Measurements from ENCODE around the gene CCDC158. TPM values are rescaled to one million over a fixed set of nuclear protein-coding genes. Genes with fewer than 3 reads are reported as not detected.
"Not testable (repeated sequence)": the region's sequence is repeated elsewhere in the genome, so short reads cannot be mapped to it uniquely, and the experiment has no call there.

The CCDC158 gene
- total RNA-seq, 1 donor from 2014 or later = 1.1 TPM

DNA sequence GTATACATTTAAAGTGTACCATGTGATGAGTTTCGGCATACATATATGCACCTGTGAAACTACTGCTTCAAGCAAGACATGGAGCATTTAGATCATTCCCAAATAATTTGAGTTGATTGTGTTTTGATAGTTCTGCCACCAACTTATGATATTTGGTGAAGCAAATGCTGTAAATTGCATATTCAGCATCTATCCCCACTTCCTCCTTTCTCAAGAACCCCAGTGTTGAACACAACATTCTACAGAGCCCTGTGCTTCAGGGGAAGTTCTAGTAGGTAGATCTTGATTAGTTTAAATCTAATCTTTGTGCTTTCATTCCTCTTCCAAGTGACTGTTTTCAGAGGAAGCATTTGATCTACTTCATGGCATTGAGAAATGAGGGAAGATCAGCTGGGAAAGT is 8.7 kb upstream of the CCDC158 start:
- no peaks in the 10 kb centered on the region for H3K36me3 ChIP-seq
- intact Hi-C loops (cut with DNase I) = loop anchor here (5.0 to 10.0 kb wide), 3 partner anchors 328 to 775 kb away; partner anchors contain the start of gene CCNI
- no peaks in the 10 kb centered on the region for H3K27me3 ChIP-seq
- no peaks in the 10 kb centered on the region for H3K4me1 ChIP-seq
- TF ChIP-seq, protein P1, sequence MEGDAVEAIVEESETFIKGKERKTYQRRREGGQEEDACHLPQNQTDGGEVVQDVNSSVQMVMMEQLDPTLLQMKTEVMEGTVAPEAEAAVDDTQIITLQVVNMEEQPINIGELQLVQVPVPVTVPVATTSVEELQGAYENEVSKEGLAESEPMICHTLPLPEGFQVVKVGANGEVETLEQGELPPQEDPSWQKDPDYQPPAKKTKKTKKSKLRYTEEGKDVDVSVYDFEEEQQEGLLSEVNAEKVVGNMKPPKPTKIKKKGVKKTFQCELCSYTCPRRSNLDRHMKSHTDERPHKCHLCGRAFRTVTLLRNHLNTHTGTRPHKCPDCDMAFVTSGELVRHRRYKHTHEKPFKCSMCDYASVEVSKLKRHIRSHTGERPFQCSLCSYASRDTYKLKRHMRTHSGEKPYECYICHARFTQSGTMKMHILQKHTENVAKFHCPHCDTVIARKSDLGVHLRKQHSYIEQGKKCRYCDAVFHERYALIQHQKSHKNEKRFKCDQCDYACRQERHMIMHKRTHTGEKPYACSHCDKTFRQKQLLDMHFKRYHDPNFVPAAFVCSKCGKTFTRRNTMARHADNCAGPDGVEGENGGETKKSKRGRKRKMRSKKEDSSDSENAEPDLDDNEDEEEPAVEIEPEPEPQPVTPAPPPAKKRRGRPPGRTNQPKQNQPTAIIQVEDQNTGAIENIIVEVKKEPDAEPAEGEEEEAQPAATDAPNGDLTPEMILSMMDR (IDR thresholded peaks at IDR 0.05) = no peak
- no peaks in the 10 kb centered on the region for H3K9me3 ChIP-seq
- H3K27ac ChIP-seq = no peak overlapping the region
- H3K4me3 ChIP-seq = no peak overlapping the region
- DNase-seq (ENCODE audit: low spot score in 2 of 2) = no peak

DNA sequence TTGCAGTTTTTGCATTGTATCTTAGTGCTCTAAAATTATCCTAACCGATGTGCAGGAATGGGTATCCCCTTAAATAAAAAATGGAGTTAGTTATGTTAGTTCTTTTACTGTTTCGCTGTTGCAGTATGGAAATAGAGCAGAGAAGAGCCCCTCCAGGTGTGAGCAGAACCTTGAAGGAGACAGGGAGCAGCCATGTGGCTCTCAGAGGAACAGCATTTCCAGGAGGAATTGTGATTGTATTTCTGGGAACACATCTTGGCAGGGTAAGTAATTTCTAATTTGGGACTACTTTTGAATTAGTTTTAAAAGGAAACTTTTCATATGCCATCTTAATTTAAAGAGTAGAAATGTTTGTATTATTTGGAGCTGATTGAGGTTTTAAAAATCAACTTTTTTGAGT is 5.3 kb upstream of the CCDC158 start:
- DNase-seq (ENCODE audit: low spot score in 2 of 2) = no peak
- Histone ChIP-seq H3K27me3 (no peaks in the 10 kb centered on the region), H3K4me3 (no peak overlapping the region), H3K36me3 (no peaks in the 10 kb centered on the region), H3K4me1 (no peaks in the 10 kb centered on the region), H3K27ac (no peak overlapping the region), H3K9me3 (no peaks in the 10 kb centered on the region)
- intact Hi-C loops (cut with DNase I) = no loop called here
- TF ChIP-seq, protein P1 (IDR thresholded peaks at IDR 0.05) = peak in 1 of 3 experiments; percentile 39

DNA sequence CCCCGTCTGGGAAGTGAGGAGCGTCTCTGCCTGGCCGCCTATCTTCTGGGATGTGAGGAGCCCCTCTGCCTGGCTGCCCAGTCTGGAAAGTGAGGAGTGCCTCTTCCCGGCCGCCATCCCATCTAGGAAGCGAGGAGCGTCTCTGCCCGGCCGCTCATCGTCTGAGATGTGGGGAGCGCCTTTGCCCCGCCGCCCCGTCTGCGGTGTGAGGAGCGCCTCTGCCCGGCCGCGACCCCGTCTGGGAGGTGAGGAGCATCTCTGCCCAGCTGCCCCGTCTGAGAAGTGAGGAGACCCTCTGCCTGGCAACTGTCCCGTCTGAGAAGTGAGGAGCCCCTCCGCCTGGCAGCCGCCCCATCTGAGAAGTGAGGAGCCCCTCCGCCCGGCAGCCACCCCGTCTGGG is 2.2 kb upstream of the CCDC158 start:
- intact Hi-C loops (cut with DNase I) = loop anchor here (5.0 kb wide), 2 partner anchors 231 to 246 kb away; no protein-coding TSS in a partner anchor
- H3K9me3 ChIP-seq; H3K4me1 ChIP-seq; H3K27ac ChIP-seq; DNase-seq (ENCODE audit: low spot score in 2 of 2); H3K27me3 ChIP-seq; H3K36me3 ChIP-seq; H3K4me3 ChIP-seq: not testable (repeated sequence)

DNA sequence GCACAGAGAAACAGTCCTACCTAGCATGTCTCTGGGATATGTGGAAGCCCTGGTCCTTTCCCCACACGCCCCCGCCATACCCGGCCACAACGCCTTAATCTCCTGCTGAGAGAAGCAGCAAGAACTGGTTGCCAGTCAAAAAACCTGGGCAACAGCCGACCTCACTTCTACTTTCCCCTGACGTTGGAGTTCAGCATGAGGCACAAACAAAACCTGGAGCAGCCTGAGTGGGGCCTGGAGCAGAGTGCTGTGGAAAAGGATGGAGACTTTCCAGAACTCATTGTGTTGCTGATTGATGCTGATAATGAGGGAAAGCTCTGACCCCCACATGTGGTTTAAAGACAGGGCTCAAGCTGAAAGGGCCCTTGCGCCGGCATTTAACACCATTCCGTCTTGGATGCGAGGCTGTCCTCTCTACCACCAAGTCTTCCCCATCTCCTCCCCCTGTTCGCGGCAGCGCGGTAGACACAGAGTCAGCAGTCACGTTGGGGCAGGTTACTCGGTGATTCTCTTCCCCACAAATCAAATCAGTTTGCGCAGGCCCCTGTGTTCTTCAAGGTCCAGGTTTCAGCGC is 666 bp downstream of the CCDC158 start:
- Histone ChIP-seq H3K36me3 (no peaks in the 10 kb centered on the region), H3K4me3 (peak overlapping the region; percentile 62 to 65), H3K27ac (no peak overlapping the region), H3K4me1 (no peaks in the 10 kb centered on the region), H3K27me3 (no peaks in the 10 kb centered on the region), H3K9me3 (no peaks in the 10 kb centered on the region)
- intact Hi-C loops (cut with DNase I) = loop anchor here (2.0 to 5.0 kb wide), 3 partner anchors 113 to 243 kb away; partner anchors contain the start of gene STBD1
- TF ChIP-seq, protein P1 (IDR thresholded peaks at IDR 0.05) = no peak
- no peak for DNase-seq (ENCODE audit: low spot score in 2 of 2)

DNA sequence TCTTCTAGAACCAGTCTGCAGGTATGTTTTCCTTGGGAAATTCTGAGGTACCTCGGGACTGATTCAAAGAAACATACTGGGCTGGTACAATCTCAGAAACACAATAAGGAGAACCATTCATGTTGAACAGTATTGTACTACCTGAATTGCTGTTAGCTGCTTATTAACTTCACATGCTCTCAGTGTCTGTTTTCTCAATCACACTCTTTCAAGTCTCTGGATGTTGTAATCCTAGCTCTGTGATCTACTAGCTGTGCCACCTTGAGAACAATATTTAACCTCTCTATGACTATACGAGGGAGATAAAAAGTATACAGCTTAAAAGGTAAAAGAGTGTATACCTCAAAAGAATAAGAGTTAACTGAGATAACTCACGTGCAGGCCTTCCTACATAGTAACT is 10.3 kb downstream of the CCDC158 start:
- intact Hi-C loops (cut with DNase I) = no loop called here
- no peaks in the 10 kb centered on the region for H3K36me3 ChIP-seq
- TF ChIP-seq, protein P1 (IDR thresholded peaks at IDR 0.05) = no peak

DNA sequence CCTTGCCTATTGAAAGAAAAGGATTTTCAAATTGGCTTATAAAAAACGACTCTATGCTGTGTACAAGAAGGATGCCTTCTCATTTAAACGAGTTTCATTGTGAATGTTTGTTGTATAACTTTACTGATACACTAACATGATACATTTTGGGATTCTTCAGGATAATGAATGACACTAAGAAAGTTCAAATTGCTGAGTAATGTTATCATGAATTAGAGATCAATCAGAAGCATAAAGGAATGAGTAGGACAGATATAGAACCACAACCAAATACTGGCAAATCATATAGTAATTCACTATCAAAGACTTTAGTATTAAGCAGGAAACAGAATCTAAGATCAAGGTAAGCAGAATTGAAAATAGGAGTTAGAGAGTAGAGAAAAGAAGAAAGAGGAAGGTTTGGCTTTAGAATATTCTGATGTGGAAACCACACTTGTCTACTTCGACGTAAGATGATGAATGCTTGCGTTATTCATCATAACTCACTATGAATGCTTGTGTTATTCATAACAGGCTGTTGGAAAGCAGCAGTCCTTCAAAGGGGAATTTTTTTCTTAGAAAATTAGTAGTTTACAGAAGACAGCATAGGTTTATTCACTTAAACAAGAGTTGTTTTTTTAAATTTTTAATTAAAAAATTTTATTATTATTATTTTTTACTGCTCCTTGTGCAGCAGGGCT is 13.4 kb downstream of the CCDC158 start:
- TF ChIP-seq, protein P1 (IDR thresholded peaks at IDR 0.05) = no peak
- Histone ChIP-seq H3K4me3 (no peak overlapping the region), H3K27ac (no peak overlapping the region), H3K4me1 (no peaks in the 10 kb centered on the region), H3K36me3 (no peaks in the 10 kb centered on the region), H3K9me3 (no peaks in the 10 kb centered on the region), H3K27me3 (no peaks in the 10 kb centered on the region)
- DNase-seq (ENCODE audit: low spot score in 2 of 2) = no peak
- intact Hi-C loops (cut with DNase I) = no loop called here

More for the DNA sequence above, 10.3 kb downstream of the CCDC158 start:
- H3K9me3 ChIP-seq = no peaks in the 10 kb centered on the region
- H3K27me3 ChIP-seq = no peaks in the 10 kb centered on the region
- no peaks in the 10 kb centered on the region for H3K4me1 ChIP-seq
- DNase-seq (ENCODE audit: low spot score in 2 of 2) = no peak
- H3K27ac ChIP-seq = no peak overlapping the region
- H3K4me3 ChIP-seq = no peak overlapping the region
